T47D (cell line): ENCODE data around the gene FMC1.
"Not testable (repeated sequence)": the region's sequence is repeated elsewhere in the genome, so short reads cannot be mapped to it uniquely, and the experiment has no call there.

Experiments used
- DNase-seq, 2 experiments: peaks; one replicate each; pipeline versions ENCODE4 v3.0.0 to v3.0.0-alpha.2; 2011 to 2012; ENCODE audit warnings: low read depth in 1 of 2, low spot score in 1 of 2
- JUND ChIP-seq: IDR thresholded peaks from 2 replicates; pipeline ENCODE4 v1.6.1; 2012; ENCODE audit warnings: low read depth
- in situ Hi-C: cut with HindIII; loops from 2 replicates; pipeline ENCODE4 v1.10.0; 2016; ENCODE audit warnings: low sequenced_read_pairs, low pct_unique_long_range_greater_than_20kb

FMC1 gene

GRCh38 chr7:139341058-139341775, at the start of gene FMC1:
TSS of gene FMC1 (plus strand) at chr7:139341337. CDS start at chr7:139341385, 48 bp downstream.
- DNase-seq, result peak; percentile 17 to 92
- no peak for TF ChIP-seq JUND
- in situ Hi-C loops, result no loop called here

- no peak for TF ChIP-seq JUND
- in situ Hi-C loops, result no loop called here
- DNase-seq, result no peak
Observed at GRCh38 chr7:139292821-139293220, 48.3 kb upstream of the FMC1 start.

- no peak for DNase-seq
- TF ChIP-seq JUND, result no peak
- in situ Hi-C loops, result no loop called here
Observed at GRCh38 chr7:139293534-139293933, 47.6 kb upstream of the FMC1 start.

GRCh38 chr7:139294241-139294640, 46.9 kb upstream of the FMC1 start:
- in situ Hi-C loops, result no loop called here
- TF ChIP-seq JUND, result no peak
- no peak for DNase-seq

GRCh38 chr7:139294951-139295575, 46.1 kb upstream of the FMC1 start:
- DNase-seq, result no peak
- in situ Hi-C loops, result no loop called here
- TF ChIP-seq JUND, result no peak

GRCh38 chr7:139297795-139298194, 43.3 kb upstream of the FMC1 start:
- peak; percentile 5 to 77 for DNase-seq
- in situ Hi-C loops, result no loop called here
- no peak for TF ChIP-seq JUND

GRCh38 chr7:139299296-139299695, 41.8 kb upstream of the FMC1 start:
- in situ Hi-C loops, result no loop called here
- TF ChIP-seq JUND, result no peak
- no peak for DNase-seq

GRCh38 chr7:139300390-139300789, 40.7 kb upstream of the FMC1 start:
- TF ChIP-seq JUND, result no peak
- in situ Hi-C loops, result no loop called here
- no peak for DNase-seq

GRCh38 chr7:139304517-139304916, 36.6 kb upstream of the FMC1 start:
- TF ChIP-seq JUND, result no peak
- no peak for DNase-seq
- in situ Hi-C loops, result no loop called here

GRCh38 chr7:139317939-139318505, 23.1 kb upstream of the FMC1 start:
- in situ Hi-C loops, result no loop called here
- no peak for DNase-seq
- no peak for TF ChIP-seq JUND

GRCh38 chr7:139321071-139321745, 19.9 kb upstream of the FMC1 start:
- DNase-seq, result peak in 1 of 2 experiments; percentile 66
- in situ Hi-C loops, result no loop called here
- TF ChIP-seq JUND, result no peak

GRCh38 chr7:139324709-139325108, 16.4 kb upstream of the FMC1 start:
- in situ Hi-C loops, DNase-seq: not testable (repeated sequence)

GRCh38 chr7:139328375-139328774, 12.8 kb upstream of the FMC1 start:
- TF ChIP-seq JUND, result no peak
- in situ Hi-C loops, result no loop called here
- no peak for DNase-seq
